CD8-positive, alpha-beta memory T cell (primary cell): ENCODE results near the gene USP19. TPM values are rescaled to one million over a fixed set of nuclear protein-coding genes. Genes with fewer than 3 reads are reported as not detected.
A peak's percentile ranks its signal among the peaks of the same experiment; 100 is the strongest.

Source experiments
- CTCF ChIA-PET: fragments of 350-600 bp; sonication (Branson Sonifier 250); formaldehyde crosslinking; loops from one replicate; lab custom pipeline; 2021; ENCODE audit warnings: antibody characterized with exemption; lab: Charles Lee
- POLR2A ChIA-PET: fragments of 350-600 bp; sonication (Branson Sonifier 250); formaldehyde crosslinking; loops from one replicate; lab custom pipeline; 2021; ENCODE audit warnings: antibody characterized with exemption; lab: Charles Lee
- DNase-seq, 5 donors: peaks; one replicate each; pipeline versions ENCODE4 v3.0.0 to v3.0.0-alpha.2; 2020 to 2022; ENCODE audit warnings: mixed read lengths in 1 of 5
- H3K27ac ChIP-seq: one replicate; pipeline ENCODE4 v1.7.0; 2013; ENCODE audit warnings: low read depth, mild to moderate bottlenecking, low read length, moderate library complexity
- H3K27me3 ChIP-seq: 2 replicates; pipeline ENCODE4 v1.7.0; 2013; ENCODE audit warnings: low read length, mild to moderate bottlenecking; ENCODE audit not compliant: insufficient read depth, poor library complexity, severe bottlenecking
- H3K36me3 ChIP-seq: 2 replicates; pipeline ENCODE4 v1.7.0; 2013; ENCODE audit warnings: mild to moderate bottlenecking, low read length, moderate library complexity; ENCODE audit not compliant: insufficient read depth
- H3K4me1 ChIP-seq: 2 replicates; pipeline ENCODE4 v1.7.0; 2013; ENCODE audit warnings: mild to moderate bottlenecking, low read length, moderate library complexity; ENCODE audit not compliant: insufficient read depth
- H3K4me3 ChIP-seq: 2 replicates; pipeline ENCODE4 v1.7.0; 2013; ENCODE audit warnings: mild to moderate bottlenecking, low read length
- H3K9me3 ChIP-seq: 2 replicates; pipeline ENCODE4 v1.7.0; 2013; ENCODE audit warnings: mild to moderate bottlenecking, low read length
- H3K27ac Mint-ChIP-seq, 8 donors: one replicate each; pipeline ENCODE4 v1.8.0; 2020 to 2021; ENCODE audit warnings: mixed read lengths in 8 of 8, mild to moderate bottlenecking in 6 of 8, inconsistent platforms in 3 of 8, moderate library complexity in 3 of 8
- H3K27me3 Mint-ChIP-seq, 2 donors: one replicate each; pipeline ENCODE4 v1.8.0; 2020 to 2021; ENCODE audit warnings: mixed read lengths in 2 of 2, mild to moderate bottlenecking in 1 of 2, moderate library complexity in 1 of 2
- H3K36me3 Mint-ChIP-seq, 3 donors: one replicate each; pipeline ENCODE4 v1.8.0; 2020 to 2021; ENCODE audit warnings: mixed read lengths in 3 of 3, inconsistent platforms in 1 of 3, mild to moderate bottlenecking in 1 of 3
- H3K4me1 Mint-ChIP-seq, 3 donors: one replicate each; pipeline ENCODE4 v1.8.0; 2020 to 2021; ENCODE audit warnings: mixed read lengths in 3 of 3, inconsistent platforms in 1 of 3, mild to moderate bottlenecking in 1 of 3
- H3K4me3 Mint-ChIP-seq, 7 donors: one replicate each; pipeline ENCODE4 v1.8.0; 2020 to 2021; ENCODE audit warnings: mixed read lengths in 7 of 7, mild to moderate bottlenecking in 6 of 7, moderate library complexity in 4 of 7, inconsistent platforms in 2 of 7
- H3K9me3 Mint-ChIP-seq, 5 donors: one replicate each; pipeline ENCODE4 v1.8.0; 2020 to 2022; ENCODE audit warnings: mixed read lengths in 5 of 5, mild to moderate bottlenecking in 3 of 5, moderate library complexity in 2 of 5, inconsistent platforms in 1 of 5
- polyA plus RNA-seq: library from polyadenylated mRNA; unstranded; fragments of 300-500 nt; fragmentation: Illumina TruSeq; gene quantifications from one replicate; pipeline ENCODE4 v1.2.3, GENCODE V29; 2021
- total RNA-seq, 2 experiments: library from RNA; stranded (reverse); gene quantifications; one replicate each; pipeline ENCODE4 v1.2.3, GENCODE V29; 2021

USP19 gene
- total and polyA plus RNA-seq, 3 experiments from 2014 or later = 32.8 to 73.9 (median 71.8) TPM

DNA sequence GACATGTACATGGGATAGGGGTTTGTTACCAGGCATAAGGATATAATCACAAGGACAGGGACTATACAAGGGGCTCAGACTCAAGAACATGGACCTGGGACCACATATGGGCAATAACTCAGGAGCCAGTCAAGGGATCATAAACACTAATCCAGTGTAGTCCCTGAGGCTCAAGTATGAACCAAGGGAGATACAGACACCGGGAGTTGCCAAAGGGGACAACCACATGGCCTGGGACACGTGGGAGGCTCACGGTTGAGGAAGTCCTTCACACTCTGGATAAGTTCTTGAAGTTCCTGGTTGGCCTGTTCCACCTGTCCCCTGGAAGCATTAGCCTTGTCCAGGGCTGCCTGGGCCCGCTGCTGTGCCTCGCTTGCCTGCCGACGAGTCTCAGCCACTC is 1.8 kb upstream of the USP19 start:
- no peaks in the 10 kb centered on the region for H3K27me3 ChIP-seq
- H3K9me3 ChIP-seq = no peaks in the 10 kb centered on the region
- Mint-ChIP-seq H3K27ac (peak overlapping the region; percentile 58 to 94 (median 88)), H3K4me1 (peaks cover 13 to 33% (median 17%) of the 10 kb centered on the region in 3 donors), H3K9me3 (no peaks in the 10 kb centered on the region), H3K4me3 (peak overlapping the region in 4 of 7 donors; percentile 13 to 88 (median 70)), H3K36me3 (peaks cover 0 to 17% (median 0%) of the 10 kb centered on the region in 3 donors), H3K27me3 (no peaks in the 10 kb centered on the region)
- CTCF ChIA-PET = interaction anchor here (5.4 kb wide), 1 partner anchor 29 kb away, joined by 30 read pairs; the partner anchor contains the start of gene QRICH1
- H3K4me3 ChIP-seq = no peak overlapping the region
- peaks cover 7% of the 10 kb centered on the region for H3K36me3 ChIP-seq
- no peak for DNase-seq
- peaks cover 21% of the 10 kb centered on the region for H3K4me1 ChIP-seq
- POLR2A ChIA-PET = no interaction called here
- H3K27ac ChIP-seq = no peak overlapping the region

DNA sequence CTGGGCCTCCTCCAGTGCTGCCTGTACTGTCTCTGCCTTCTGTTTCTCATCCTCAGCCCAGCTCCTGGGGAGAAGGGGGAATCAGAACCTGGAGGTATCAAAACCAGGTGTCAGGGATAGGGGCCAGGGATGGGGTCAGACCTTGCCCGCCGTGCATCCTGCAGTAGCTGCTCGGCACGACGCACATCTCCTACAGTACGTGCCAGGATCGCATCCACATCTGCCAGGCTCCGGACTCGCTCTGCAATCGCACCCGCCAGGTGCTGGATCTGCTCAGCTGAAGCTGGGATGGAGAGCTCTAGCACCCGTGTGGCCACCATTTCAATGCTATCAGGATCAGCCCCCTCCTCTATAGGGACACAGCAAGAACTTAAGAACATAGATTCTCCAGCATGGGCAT is 1.4 kb upstream of the USP19 start:
- Histone ChIP-seq H3K9me3 (no peaks in the 10 kb centered on the region), H3K4me3 (no peak overlapping the region), H3K4me1 (peaks cover 21% of the 10 kb centered on the region), H3K27me3 (no peaks in the 10 kb centered on the region), H3K27ac (no peak overlapping the region), H3K36me3 (peaks cover 11% of the 10 kb centered on the region)
- Mint-ChIP-seq H3K27ac (peak overlapping the region; percentile 58 to 94 (median 88)), H3K9me3 (no peaks in the 10 kb centered on the region), H3K27me3 (no peaks in the 10 kb centered on the region), H3K36me3 (peaks cover 0 to 21% (median 0%) of the 10 kb centered on the region in 3 donors), H3K4me3 (peak overlapping the region; percentile 39 to 89 (median 85)), H3K4me1 (peaks cover 13 to 35% (median 17%) of the 10 kb centered on the region in 3 donors)
- no peak for DNase-seq
- POLR2A ChIA-PET = interaction anchor here (0.6 to 2.7 kb wide), 3 partner anchors 28 to 349 kb away, joined by 4 to 45 read pairs (median 4); partner anchors contain the start of gene QRICH1
- CTCF ChIA-PET = interaction anchor here (1.7 to 5.4 kb wide), 2 partner anchors 28 to 36 kb away, joined by 8 to 30 read pairs; partner anchors contain the start of gene QRICH1

DNA sequence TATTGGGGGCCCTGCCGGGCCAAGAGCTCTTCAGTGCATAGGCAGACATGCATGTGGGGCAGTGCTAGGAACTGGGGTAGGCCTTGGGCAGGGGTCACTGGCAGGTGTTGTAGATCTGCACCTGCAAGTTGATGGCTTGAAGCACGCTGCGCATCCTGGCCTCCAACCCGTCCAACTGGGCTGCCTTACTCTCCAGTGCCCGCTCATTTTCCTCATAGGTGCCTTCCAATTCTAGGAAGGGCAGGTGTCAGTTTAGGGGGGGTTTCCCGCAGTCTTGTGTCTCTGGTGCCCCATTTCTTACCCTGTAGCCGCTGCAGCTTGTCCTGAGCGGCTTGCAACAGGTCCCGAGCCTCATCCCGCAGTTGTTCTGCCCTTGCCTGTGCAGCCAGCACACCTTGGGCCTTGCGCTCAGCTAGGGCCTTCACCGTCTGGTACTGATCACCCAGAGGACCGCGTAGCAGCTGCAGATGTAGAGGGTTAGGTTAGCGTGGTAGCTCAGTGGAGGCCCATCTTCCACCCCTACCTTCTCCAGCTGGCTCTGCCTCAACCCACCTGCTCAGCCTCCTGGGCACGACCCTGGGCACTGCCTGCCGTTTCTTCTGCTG is 611 bp upstream of the USP19 start:
- POLR2A ChIA-PET = interaction anchor here (0.6 to 2.7 kb wide), 12 partner anchors 22 to 750 kb away, joined by 3 to 45 read pairs (median 5); partner anchors contain the start of genes IMPDH2, NDUFAF3, P4HTM and QRICH1
- H3K4me3 ChIP-seq = peak overlapping the region; percentile 85
- CTCF ChIA-PET = interaction anchor here (0.9 to 5.4 kb wide), 10 partner anchors 9 to 99 kb away, joined by 3 to 30 read pairs (median 4); partner anchors contain the start of genes KLHDC8B and QRICH1
- no peaks in the 10 kb centered on the region for H3K9me3 Mint-ChIP-seq
- H3K4me3 Mint-ChIP-seq = peak overlapping the region; percentile 85 to 91 (median 88)
- peak overlapping the region; percentile 92 for H3K27ac ChIP-seq
- peaks cover 21% of the 10 kb centered on the region for H3K4me1 ChIP-seq
- no peaks in the 10 kb centered on the region for H3K27me3 Mint-ChIP-seq
- no peaks in the 10 kb centered on the region for H3K27me3 ChIP-seq
- H3K4me1 Mint-ChIP-seq = peaks cover 13 to 38% (median 17%) of the 10 kb centered on the region in 3 donors
- peaks cover 19% of the 10 kb centered on the region for H3K36me3 ChIP-seq
- peak overlapping the region; percentile 88 to 97 (median 92) for H3K27ac Mint-ChIP-seq
- H3K9me3 ChIP-seq = no peaks in the 10 kb centered on the region
- DNase-seq = peak in 1 of 5 donors; percentile 8
- H3K36me3 Mint-ChIP-seq = peaks cover 0 to 26% (median 3%) of the 10 kb centered on the region in 3 donors

DNA sequence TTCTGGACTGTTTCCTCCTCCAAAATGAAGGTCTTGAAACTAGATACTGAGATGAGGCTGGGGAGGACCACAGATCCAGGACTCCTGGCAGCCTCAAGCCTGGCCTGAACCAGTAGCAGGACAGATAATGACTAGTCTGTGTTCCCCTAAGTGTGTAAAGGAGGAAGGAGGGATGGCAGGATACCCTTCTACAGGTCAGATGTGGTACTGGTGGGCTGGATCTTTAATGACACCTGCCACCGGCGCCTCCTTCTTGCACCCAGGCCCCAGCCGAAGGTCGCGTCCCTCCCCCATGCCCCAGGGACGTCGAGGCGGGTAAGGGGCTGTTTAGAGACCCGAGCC is 556 bp downstream of the USP19 start:
- no peaks in the 10 kb centered on the region for H3K9me3 ChIP-seq
- peaks cover 21% of the 10 kb centered on the region for H3K4me1 ChIP-seq
- Mint-ChIP-seq H3K9me3 (no peaks in the 10 kb centered on the region), H3K27me3 (no peaks in the 10 kb centered on the region), H3K27ac (peak overlapping the region; percentile 88 to 97 (median 92)), H3K36me3 (peaks cover 0 to 38% (median 6%) of the 10 kb centered on the region in 3 donors), H3K4me3 (peak overlapping the region; percentile 85 to 91 (median 88)), H3K4me1 (peaks cover 13 to 41% (median 17%) of the 10 kb centered on the region in 3 donors)
- CTCF ChIA-PET = interaction anchor here (1.0 to 5.4 kb wide), 4 partner anchors 26 to 98 kb away, joined by 3 to 30 read pairs (median 4); partner anchors contain the start of gene QRICH1
- POLR2A ChIA-PET = interaction anchor here (1.0 to 2.7 kb wide), 8 partner anchors 16 to 220 kb away, joined by 3 to 45 read pairs (median 8); partner anchors contain the start of genes IMPDH2, NDUFAF3, P4HTM and QARS1
- no peaks in the 10 kb centered on the region for H3K27me3 ChIP-seq
- peak overlapping the region; percentile 85 for H3K4me3 ChIP-seq
- DNase-seq = no peak
- H3K36me3 ChIP-seq = peaks cover 31% of the 10 kb centered on the region
- H3K27ac ChIP-seq = peak overlapping the region; percentile 92

DNA sequence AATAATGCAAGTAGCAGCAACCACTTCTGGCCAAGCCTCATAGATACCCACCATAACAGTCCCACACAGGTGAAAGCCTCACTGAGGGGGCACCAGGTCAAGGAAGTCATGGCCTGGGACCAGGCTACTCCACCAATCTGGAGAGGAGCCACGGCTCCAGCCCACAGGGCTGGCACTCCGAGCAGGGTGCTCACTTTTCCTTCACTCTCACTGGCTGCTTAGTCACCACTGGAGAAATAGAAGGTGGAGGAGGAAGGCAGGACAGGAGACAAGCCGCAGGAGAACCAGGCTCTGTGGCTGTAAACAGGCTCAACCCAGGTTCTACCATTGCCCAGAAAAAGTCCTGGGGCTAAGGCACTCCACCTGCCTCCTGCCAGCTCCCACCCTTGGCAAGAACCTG is 1.2 kb downstream of the USP19 start:
- peak overlapping the region in 7 of 8 donors; percentile 88 to 97 (median 91) for H3K27ac Mint-ChIP-seq
- H3K27me3 Mint-ChIP-seq = peaks cover 0 to under 1% of the 10 kb centered on the region in 2 donors
- Histone ChIP-seq H3K36me3 (peaks cover 37% of the 10 kb centered on the region), H3K4me1 (peaks cover 21% of the 10 kb centered on the region), H3K4me3 (peak overlapping the region; percentile 85), H3K27ac (peak overlapping the region; percentile 92), H3K27me3 (no peaks in the 10 kb centered on the region), H3K9me3 (no peaks in the 10 kb centered on the region)
- H3K4me1 Mint-ChIP-seq = peaks cover 13 to 41% (median 17%) of the 10 kb centered on the region in 3 donors
- no peak for DNase-seq
- peak overlapping the region; percentile 85 to 91 (median 88) for H3K4me3 Mint-ChIP-seq
- CTCF ChIA-PET = interaction anchor here (5.4 kb wide), 1 partner anchor 26 kb away, joined by 30 read pairs; the partner anchor contains the start of gene QRICH1
- no peaks in the 10 kb centered on the region for H3K9me3 Mint-ChIP-seq
- POLR2A ChIA-PET = interaction anchor here (1.9 to 2.7 kb wide), 2 partner anchors 26 to 112 kb away, joined by 11 to 45 read pairs; partner anchors contain the start of genes QRICH1 and WDR6
- peaks cover 0 to 44% (median 6%) of the 10 kb centered on the region in 3 donors for H3K36me3 Mint-ChIP-seq

DNA sequence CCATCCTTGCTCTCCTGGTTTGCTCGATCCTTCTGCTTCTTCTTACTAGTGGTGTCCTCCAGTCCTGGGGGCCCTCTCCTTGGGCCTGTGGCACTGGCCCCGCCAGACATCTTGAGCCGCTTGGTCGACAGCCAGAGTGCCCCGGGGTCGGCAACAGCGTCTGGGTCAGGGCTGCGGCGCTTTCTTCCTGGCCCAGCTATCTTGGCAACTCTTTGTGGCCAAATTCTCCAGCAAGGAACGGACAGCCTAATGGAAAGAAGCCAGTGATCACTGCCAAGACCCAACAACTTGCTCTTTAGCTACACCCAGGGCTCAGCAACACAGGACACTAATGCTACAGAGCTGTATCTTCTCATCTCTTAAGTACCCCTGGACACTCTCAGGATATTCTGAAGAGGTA is 1.6 kb downstream of the USP19 start:
- H3K9me3 Mint-ChIP-seq = no peaks in the 10 kb centered on the region
- Histone ChIP-seq H3K4me3 (peak overlapping the region; percentile 85), H3K27ac (no peak overlapping the region), H3K27me3 (no peaks in the 10 kb centered on the region), H3K4me1 (peaks cover 21% of the 10 kb centered on the region), H3K36me3 (peaks cover 41% of the 10 kb centered on the region), H3K9me3 (no peaks in the 10 kb centered on the region)
- DNase-seq = no peak
- H3K36me3 Mint-ChIP-seq = peaks cover 0 to 48% (median 6%) of the 10 kb centered on the region in 3 donors
- H3K4me1 Mint-ChIP-seq = peaks cover 13 to 41% (median 17%) of the 10 kb centered on the region in 3 donors
- CTCF ChIA-PET = interaction anchor here (5.4 kb wide), 1 partner anchor 25 kb away, joined by 30 read pairs; the partner anchor contains the start of gene QRICH1
- POLR2A ChIA-PET = interaction anchor here (1.0 kb wide), 1 partner anchor 97 kb away, joined by 3 read pairs; the partner anchor contains the start of gene NDUFAF3
- H3K4me3 Mint-ChIP-seq = peak overlapping the region in 6 of 7 donors; percentile 20 to 91 (median 85)
- H3K27ac Mint-ChIP-seq = peak overlapping the region in 3 of 8 donors; percentile 47 to 88 (median 57)
- peaks cover 0 to 2% of the 10 kb centered on the region in 2 donors for H3K27me3 Mint-ChIP-seq

DNA sequence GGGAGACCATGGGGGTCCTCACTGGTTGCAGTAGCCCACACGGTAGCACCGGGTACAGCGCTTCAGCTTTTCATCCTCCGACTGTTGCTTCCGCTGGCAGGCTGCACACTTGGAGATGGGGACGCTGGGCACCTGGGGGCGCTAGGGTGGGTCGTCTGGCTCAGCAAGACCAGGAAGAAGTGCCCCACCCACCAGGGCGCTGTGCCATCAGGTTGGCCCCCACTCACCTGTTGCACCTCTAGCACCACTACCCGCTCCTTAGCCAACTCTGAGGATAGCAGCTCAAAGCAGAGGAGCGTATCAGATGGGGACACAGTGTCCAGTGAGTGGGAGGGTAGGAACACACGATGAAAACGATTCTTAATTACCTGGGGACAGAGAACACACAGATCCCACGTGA is 8.4 kb downstream of the USP19 start:
- Mint-ChIP-seq H3K4me3 (no peak overlapping the region), H3K27ac (peak overlapping the region in 1 of 8 donors; percentile 87), H3K4me1 (peaks cover 0 to 6% (median 2%) of the 10 kb centered on the region in 3 donors), H3K27me3 (peaks cover 0 to 2% of the 10 kb centered on the region in 2 donors), H3K36me3 (peaks cover 4 to 81% (median 19%) of the 10 kb centered on the region in 3 donors), H3K9me3 (no peaks in the 10 kb centered on the region)
- H3K27me3 ChIP-seq = no peaks in the 10 kb centered on the region
- ChIA-PET CTCF (no interaction called here), POLR2A (no interaction called here)
- no peak overlapping the region for H3K4me3 ChIP-seq
- H3K36me3 ChIP-seq = peaks cover 70% of the 10 kb centered on the region
- H3K27ac ChIP-seq = no peak overlapping the region
- DNase-seq = no peak
- H3K9me3 ChIP-seq = no peaks in the 10 kb centered on the region
- H3K4me1 ChIP-seq = no peaks in the 10 kb centered on the region
